NB4 (cell line): ENCODE data around the gene EVA1C.
"Not testable (repeated sequence)": the region's sequence is repeated elsewhere in the genome, so short reads cannot be mapped to it uniquely, and the experiment has no call there.

Experiments
- DNase-seq: peaks from one replicate; pipeline ENCODE4 v3.0.0; 2010; ENCODE audit warnings: low read depth
- H3K4me3 ChIP-seq: one replicate; pipeline ENCODE4 v1.5.1; 2011; ENCODE audit warnings: mild to moderate bottlenecking, low read depth, low read length, moderate library complexity
- MYC ChIP-seq: IDR thresholded peaks from 2 replicates; pipeline ENCODE4 v1.6.1; 2011; ENCODE audit warnings: low read depth, low read length
- POLR2A ChIP-seq: IDR thresholded peaks from 2 replicates; pipeline ENCODE4 v1.6.1; 2011; ENCODE audit warnings: mild to moderate bottlenecking; ENCODE audit not compliant: insufficient read length; ENCODE audit errors: extremely low read depth
- TF ChIP-seq, protein P1 (sequence below): IDR thresholded peaks from 2 replicates; pipeline ENCODE4 v1.6.1; 2011; ENCODE audit warnings: low read depth, low read length
- TF ChIP-seq, protein P2 (sequence below): IDR thresholded peaks from one replicate; pipeline ENCODE4 v1.5.1; 2012; ENCODE audit warnings: low read depth, low read length

EVA1C gene

DNA sequence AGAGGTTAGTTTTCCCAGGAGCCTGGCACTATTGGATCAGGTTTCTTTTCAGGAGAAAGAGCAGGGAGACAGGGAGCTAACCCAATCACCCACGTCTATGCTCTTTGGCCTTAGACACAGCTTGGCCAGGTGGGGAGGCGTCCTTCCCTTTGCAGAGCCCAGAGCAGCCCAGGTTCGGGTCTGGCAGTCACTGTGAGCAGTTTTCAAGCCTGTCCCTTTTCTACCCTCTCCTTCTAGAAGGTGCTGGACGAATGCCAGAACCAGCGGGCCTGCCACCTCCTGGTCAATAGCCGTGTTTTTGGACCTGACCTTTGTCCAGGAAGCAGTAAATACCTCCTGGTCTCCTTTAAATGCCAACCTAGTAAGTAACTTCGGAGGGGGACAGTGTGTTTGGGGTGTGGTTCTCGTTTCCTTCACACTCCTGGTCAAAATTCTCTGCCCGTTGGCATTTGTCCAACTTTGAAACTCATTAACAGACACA is 44.9 kb downstream of the EVA1C start:
- no peak overlapping the region for H3K4me3 ChIP-seq
- TF ChIP-seq MYC (no peak), POLR2A (no peak)
- TF ChIP-seq, protein P1, sequence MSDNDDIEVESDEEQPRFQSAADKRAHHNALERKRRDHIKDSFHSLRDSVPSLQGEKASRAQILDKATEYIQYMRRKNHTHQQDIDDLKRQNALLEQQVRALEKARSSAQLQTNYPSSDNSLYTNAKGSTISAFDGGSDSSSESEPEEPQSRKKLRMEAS = no peak
- TF ChIP-seq, protein P2, sequence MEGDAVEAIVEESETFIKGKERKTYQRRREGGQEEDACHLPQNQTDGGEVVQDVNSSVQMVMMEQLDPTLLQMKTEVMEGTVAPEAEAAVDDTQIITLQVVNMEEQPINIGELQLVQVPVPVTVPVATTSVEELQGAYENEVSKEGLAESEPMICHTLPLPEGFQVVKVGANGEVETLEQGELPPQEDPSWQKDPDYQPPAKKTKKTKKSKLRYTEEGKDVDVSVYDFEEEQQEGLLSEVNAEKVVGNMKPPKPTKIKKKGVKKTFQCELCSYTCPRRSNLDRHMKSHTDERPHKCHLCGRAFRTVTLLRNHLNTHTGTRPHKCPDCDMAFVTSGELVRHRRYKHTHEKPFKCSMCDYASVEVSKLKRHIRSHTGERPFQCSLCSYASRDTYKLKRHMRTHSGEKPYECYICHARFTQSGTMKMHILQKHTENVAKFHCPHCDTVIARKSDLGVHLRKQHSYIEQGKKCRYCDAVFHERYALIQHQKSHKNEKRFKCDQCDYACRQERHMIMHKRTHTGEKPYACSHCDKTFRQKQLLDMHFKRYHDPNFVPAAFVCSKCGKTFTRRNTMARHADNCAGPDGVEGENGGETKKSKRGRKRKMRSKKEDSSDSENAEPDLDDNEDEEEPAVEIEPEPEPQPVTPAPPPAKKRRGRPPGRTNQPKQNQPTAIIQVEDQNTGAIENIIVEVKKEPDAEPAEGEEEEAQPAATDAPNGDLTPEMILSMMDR = no peak
- DNase-seq = no peak

DNA sequence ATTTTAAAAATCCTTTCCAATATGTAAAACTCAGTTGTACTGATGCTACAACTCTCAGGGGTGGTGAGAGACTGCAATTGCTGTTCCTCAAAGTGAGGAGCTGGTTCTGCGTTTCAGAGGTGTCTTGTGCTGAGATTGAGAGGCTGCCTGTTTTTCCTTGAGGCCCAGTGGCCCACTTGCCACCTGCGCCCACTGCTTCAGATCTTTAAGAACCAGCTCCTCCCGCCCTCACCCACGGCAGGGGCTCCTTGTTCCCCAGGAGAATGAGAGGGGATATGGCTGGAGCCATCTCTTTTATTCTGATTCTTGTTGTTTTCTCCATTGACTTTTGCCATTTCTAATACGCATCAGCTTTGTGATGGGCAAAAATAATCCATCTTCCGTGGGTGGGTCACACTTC is 45.5 kb downstream of the EVA1C start:
- DNase-seq = no peak
- no peak overlapping the region for H3K4me3 ChIP-seq
- TF ChIP-seq, protein P1 = no peak
- TF ChIP-seq MYC = no peak
- TF ChIP-seq, protein P2 = no peak

DNA sequence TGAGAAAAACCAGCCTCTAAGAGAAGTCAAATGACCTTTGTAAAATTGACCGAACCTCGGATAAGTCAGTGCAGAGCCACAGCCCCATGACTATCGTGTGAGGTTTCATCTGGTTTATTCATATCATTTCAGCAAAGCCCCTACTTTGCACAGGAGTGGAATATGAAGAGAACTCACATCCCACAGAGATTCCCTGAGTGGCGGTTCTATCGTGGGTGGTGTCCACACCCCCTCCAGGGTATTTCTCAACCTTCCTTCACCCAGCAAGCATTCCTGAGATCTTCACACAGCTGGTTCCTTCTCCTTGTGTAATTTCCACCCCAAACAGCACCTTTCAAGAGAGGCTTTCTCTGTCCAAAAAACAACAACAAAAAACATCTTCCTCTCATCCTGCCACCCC is 47.5 kb downstream of the EVA1C start:
- TF ChIP-seq POLR2A = no peak
- TF ChIP-seq, protein P1 = no peak
- TF ChIP-seq MYC = no peak
- TF ChIP-seq, protein P2 = no peak
- DNase-seq = no peak
- H3K4me3 ChIP-seq = no peak overlapping the region

DNA sequence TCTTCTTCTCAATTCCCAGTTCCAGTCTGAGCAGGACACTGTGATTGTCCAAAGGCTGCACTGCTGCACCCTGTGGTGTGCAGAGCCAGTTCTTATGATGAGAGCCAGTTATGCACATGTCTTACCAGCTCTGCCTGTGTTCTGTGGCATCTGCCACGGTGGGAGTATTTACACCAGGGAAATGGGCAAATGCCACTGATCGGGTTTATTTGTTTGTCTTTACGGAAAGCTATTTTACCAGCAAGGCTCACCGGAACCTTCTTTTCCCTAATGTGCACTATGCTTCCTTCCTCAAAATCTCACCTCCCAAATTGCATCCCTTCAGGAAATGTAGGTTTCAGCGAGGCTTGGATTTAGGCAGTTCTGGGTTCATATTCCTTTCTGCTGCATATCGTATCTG is 49.0 kb downstream of the EVA1C start:
- DNase-seq = no peak
- TF ChIP-seq POLR2A = no peak
- TF ChIP-seq MYC = no peak
- TF ChIP-seq, protein P2 = no peak
- TF ChIP-seq, protein P1 = no peak
- H3K4me3 ChIP-seq = no peak overlapping the region

DNA sequence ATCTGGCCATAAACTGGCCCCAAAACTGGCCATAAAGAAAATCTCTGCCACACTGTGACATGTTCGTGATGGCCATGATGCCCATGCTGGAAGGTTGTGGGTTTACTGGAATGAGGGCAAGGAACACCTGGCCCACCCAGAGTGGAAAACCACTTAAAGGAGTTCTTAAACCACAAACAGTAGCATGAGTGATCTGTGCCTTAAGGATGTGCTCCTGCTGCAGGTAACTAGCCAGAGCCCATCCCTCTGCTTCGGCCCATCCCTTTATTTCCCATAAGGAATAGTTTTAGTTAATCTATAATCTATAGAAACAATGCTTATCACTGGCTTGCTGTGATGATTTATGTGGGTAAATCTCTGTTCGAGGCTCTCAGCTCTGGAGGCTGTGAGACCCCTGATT is 50.1 kb downstream of the EVA1C start:
- H3K4me3 ChIP-seq, DNase-seq: not testable (repeated sequence)

DNA sequence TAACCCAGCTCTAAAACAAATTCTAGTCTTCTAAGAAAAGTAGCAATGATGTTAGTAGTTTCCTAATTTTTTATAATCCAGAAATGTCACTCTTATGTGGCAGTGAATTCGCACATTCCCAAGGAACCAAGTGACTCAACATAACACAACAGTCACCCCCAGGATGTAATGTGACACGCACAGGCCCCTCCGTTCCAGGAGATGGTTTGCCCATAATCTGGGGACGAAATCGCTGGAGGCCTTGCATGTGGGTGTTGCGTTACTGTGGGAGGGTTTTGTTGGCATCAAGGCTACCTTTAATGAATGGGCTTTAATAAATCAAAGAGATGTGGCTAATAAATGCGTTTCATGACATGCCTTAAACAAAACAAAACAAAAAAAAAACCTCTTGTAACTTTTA is 50.9 kb downstream of the EVA1C start:
- H3K4me3 ChIP-seq = no peak overlapping the region
- no peak for DNase-seq
- TF ChIP-seq, protein P1 = no peak
- TF ChIP-seq POLR2A = no peak
- TF ChIP-seq, protein P2 = no peak
- no peak for TF ChIP-seq MYC
